Inferior parietal cortex (tissue), 1 donor: Measurements from ENCODE around the gene TLR4.

Source experiments
- DNase-seq: peaks from one replicate; pipeline ENCODE4 v3.0.0-alpha.2; 2016; ENCODE audit errors: extremely low spot score

Gene TLR4

DNA sequence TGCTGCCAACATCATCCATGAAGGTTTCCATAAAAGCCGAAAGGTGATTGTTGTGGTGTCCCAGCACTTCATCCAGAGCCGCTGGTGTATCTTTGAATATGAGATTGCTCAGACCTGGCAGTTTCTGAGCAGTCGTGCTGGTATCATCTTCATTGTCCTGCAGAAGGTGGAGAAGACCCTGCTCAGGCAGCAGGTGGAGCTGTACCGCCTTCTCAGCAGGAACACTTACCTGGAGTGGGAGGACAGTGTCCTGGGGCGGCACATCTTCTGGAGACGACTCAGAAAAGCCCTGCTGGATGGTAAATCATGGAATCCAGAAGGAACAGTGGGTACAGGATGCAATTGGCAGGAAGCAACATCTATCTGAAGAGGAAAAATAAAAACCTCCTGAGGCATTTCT is 10.1 kb downstream of the TLR4 start:
- no peak for DNase-seq

DNA sequence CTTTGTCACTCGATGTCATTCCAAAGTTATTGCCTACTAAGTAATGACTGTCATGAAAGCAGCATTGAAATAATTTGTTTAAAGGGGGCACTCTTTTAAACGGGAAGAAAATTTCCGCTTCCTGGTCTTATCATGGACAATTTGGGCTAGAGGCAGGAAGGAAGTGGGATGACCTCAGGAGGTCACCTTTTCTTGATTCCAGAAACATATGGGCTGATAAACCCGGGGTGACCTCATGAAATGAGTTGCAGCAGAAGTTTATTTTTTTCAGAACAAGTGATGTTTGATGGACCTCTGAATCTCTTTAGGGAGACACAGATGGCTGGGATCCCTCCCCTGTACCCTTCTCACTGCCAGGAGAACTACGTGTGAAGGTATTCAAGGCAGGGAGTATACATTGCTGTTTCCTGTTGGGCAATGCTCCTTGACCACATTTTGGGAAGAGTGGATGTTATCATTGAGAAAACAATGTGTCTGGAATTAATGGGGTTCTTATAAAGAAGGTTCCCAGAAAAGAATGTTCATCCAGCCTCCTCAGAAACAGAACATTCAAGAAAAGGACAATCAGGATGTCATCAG is 11.3 kb downstream of the TLR4 start:
- DNase-seq: no peak

DNA sequence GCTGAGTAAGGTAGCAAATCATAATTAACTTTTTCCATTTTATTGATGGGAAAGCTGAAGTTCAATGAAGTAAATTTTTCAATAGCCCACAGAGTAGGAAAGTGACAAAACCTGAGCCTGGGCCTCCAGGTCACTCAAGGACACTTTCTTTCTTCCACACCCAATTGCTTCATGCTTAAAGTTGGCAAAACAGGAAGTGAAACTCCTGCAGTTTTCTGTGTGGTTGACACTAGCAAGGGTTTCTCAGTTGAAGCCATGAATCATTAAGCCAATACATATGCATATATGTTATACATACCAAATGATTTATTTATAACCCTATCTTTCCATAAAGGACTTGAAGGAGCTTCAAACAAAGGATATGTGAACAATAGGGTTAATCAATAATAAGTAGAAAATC is 13.9 kb downstream of the TLR4 start:
- no peak for DNase-seq

DNA sequence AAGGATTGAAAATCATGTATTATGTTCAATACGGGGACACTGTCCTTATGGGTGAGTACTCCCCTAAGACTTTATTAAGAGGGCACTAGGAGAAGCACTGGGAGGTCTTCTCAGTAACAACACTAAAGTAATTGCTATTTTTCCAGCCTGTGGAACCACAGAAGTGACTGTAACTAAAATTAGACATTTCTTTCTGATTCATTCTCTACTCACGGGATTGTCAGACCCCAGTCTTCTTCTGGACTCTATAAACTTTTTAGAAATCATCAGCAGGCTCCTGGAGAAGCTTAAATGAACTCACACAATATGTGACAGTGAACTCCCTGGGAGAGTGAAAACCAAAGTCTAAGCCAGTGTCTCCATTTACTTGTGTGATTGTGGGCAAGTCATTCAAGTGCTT is 14.5 kb downstream of the TLR4 start:
- DNase-seq: no peak

DNA sequence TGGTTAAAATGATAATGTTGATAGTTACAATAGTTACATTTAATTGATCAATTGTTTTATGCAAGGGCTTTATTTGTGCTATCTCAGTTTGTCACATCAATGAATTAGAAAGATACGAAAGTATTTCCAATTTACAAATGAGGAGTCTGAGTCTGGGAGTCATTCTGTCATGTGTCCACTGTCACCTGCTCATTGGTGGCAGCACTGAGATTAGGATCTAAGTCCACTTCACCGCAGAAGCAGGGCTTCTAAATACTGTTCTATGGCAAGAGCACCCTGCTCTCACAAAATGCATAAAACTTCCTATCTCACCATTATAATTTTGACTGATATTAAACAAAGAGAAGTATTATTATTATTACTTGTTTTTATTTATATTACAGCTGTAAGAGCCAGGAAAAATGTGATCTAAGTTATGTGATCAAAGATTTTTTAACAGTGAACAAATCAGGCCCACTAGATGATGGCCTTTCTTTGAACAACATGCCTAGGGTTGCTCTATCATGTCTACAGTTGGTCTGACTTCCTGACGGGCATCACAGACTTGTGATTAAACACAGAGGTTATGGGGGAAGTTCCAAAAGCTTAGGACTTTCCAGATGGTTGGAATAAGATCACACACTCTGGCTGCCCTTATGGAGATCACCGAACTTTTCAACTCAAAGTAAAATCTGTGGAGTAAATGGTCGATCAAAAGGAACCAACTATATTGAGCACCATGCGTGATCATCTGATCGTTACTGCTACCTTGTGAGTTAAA is 15.1 kb downstream of the TLR4 start:
- no peak for DNase-seq

DNA sequence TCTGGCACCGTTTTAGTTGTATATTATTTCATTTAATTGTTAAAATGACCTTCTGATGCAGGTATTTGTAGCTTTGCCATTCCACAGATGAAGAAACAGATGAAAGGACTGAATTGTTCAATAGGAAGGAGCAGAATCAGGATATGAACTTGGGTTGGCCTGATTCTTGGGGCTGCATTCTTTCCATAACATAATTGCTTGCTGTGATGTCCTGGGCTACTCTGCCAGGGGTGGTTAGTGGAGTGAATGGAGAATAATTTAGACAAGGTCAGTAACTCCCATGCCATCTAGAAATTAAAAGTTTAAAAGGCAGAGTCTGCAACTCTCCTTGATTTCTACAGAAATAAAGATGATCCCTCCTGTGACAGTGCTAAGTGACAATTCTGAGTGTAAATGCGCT is 15.9 kb downstream of the TLR4 start:
- DNase-seq: no peak

DNA sequence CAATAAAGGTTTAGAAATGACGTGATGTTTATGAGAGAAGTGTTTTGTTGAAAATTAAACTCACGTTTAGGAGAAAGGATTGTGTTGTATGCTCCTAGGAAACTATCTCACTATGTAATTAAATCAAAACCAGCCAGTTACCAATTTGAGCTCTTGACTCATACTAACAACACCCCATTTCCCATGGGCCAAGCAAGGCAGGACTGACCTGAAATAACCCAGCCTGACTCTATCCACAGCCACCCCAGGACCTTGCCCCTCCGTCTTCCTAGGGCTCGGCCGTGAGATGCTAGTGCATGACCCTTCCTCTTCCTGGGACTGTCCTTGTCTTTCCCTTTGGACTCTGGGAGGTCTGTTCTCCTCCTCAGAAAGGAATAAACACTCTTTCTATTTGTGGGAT is 16.4 kb downstream of the TLR4 start:
- no peak for DNase-seq

DNA sequence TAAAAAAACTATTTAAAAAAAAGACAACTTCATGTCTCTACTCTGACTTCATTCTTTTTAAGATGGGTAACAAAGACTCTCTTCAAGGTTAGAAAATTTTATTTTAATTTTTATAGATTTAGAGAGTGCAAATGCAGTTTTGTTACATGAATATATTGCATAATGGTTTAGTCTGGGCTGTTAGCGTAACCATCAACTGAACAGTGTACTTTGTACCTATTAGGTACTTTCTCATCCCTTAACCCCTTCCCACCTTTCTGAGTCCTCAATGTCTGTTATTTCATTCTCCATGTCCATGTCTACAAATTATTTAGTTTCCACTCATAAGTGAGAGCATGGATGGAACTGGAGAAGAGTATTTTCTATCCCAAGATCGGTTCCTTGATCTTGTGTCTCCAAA is 16.8 kb downstream of the TLR4 start:
- no peak for DNase-seq

DNA sequence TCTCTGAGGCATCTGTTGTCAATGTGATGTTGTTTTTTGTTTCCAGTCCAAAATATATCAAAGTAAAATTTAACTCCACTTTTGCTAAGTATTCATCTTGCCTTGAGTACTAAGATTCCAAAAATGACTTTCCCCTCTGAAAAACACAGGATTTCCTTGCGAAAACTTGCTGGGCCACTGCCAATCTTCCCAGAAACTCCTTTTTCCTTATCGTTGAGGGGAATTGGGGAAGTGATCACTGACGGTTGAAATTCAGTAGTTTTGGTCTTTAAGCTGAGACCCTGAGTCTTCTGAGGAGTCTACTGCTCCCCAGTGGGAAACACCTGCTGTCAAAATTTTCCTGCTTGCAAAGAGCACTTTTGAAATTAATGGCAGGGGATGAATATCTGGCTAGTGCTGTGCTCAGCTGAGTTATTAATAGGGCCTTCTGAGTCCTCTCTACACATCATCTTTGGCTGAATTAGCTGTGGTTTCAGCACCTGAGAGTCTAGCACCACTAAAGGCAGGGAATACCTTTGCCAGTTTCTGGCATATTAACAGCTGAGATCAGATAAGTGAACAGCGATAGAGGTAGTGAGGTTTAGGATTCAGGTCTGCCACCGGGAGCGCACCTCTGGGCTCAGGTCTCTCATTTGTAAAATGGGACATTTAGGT is 18.0 kb downstream of the TLR4 start:
- no peak for DNase-seq

DNA sequence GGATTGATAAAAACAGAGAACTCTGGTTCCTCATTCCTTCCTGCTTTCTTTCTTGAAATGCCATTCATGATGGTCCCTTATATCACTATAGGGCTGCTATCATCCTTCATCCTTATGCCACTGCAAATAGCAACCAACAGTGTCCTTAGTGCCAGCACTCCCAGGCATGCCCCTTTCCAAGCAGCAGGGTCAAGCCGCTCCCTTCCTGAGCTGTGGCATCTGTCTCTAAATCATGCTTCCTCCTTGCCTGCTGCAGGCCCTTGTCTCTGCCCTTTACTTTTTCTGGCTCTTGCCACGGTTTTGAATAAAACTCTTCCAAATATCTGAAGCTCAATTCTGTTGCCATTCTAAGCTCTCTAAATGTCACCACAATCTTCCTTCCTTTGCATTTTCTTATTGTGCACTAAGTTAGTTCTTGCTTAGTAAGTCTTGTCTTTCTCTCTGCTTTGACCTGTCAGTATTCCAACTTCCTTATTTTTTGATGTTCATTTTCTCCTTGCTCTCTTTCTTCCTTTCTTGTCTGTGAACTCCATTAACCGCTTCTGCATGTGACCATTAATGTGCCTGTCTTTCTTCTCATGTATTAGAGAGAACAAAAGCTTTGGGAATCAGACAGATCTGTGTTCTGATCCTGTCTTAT is 19.9 kb downstream of the TLR4 start:
- no peak for DNase-seq

DNA sequence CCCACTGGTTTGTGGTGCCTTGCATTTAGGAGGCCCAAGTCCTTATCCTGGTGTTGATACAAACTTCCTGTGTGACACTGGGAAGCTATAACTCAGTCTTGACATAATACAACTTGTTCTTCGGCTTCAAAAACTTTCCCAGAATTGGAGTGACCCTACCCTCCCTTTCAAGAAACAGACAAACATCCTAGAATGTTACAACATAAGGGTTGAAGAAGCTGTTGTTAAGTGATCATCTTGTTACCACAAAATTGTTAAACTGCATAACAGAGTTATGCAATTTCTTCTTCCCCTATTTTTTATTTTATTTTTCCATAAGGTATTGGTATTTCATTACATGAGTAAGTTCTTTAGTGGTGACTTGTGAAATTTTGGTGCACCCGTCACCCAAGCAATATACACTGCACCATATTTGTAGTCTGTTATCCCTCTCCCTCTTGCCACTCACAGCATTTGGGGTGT is 21.3 kb downstream of the TLR4 start:
- DNase-seq: no peak

DNA sequence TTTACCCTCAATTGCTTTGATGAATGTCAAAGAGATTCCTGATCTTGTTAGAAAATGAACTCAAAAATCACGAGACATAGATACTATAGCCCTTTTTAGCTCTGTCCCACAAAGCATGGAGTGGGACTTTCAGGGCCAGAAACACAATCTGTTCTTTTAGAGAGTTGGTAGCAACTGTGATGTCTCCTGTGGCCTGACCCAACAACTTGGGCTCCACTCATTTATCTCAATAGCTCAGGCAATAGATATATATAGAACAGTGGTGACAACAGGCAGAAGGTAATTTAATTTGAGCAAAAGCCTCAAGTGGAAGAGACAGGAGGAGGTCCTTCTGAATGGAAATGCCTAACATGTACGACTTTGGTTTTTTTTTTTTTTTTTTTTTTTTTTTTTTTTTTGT is 25.2 kb downstream of the TLR4 start:
- DNase-seq: no peak

DNA sequence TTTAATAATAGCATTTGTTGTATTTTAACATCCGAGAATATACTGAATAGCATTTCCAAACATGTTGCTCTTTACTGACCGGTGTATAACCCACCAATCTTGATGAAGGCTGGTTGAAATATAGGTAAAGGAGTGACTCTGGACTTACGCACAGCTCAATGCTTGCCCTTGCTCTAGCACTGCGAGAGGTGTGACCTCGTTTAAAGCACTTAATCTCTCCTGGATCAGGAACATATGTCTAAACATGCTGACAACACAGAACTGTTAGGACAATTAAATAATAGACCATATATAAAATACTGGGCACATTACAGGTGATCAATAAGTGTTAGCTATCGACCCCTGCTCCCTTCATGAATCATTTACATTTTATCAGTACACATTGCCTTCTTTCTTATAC is 28.3 kb downstream of the TLR4 start:
- DNase-seq: no peak

DNA sequence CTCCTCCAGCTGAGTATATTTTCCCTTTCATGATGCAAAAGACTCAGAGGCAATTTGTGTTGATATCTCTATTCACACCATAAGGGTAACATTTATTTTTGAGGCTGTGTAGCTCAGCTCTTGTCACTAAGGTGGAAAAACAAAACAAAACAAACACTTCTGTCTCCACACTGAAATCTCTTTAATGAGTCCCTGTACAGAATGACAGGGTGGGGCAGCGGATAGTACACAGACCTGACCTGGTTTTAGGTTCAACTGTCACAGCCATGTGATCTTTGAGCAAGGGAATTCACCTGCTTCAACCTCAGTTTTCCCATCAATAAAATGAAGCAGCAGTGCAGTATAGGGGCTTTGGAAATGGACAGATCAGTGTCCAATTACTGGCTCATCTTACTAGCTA is 29.3 kb downstream of the TLR4 start:
- no peak for DNase-seq

DNA sequence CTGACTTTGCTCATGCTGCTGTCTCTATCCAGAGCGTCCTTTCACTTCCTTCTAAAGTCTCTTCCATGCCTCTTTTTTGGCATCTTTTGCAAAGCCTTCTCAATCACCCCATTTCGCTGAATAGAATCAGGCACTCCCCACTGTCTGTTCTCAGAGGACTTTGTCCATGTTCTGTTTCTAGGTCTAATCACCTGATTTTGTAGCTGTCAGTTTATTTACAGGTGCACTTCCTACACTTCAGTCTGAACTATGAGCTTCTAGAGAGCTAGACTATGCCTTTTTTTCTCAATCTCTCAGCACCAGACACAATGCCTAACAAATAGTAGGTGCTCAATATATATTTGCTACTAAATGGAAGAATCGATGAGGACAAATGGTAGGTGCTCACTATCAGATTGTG is 29.9 kb downstream of the TLR4 start:
- DNase-seq: no peak

DNA sequence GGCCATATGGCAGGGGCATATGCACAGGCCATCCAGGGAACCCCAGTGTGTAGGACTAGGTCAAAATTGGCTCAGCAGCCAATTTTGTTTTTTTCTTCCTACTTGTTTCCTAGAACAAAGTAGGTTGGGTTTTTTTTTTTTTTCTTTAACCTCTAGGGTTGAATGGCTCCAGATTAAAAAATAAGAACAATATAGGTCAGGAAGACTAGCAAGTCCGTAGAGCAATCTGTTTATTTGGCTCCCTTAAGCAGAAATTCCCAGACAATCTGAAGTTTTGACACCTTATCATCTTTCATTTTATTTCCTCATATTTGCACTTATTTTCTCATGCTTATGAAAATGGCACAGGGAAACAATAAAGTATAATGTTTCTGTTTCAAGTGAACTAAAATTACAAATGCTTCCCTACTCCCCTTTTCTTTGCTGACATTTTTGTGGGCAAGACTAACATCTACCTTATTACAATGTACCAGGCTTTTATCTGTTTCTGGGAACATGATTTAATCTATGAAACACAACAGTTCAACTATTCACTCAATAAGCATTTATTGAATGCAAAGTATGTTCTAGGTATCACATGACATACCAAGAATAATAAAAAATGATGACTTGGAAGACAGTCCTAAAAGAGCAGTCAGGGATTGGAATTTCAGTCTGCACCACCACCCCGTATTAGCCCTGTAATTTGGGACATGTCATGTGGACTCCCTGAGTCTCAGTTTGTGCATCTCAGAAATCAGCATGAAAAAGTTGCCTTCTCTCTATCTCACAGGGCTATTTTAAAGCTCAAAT is 30.5 kb downstream of the TLR4 start:
- no peak for DNase-seq

DNA sequence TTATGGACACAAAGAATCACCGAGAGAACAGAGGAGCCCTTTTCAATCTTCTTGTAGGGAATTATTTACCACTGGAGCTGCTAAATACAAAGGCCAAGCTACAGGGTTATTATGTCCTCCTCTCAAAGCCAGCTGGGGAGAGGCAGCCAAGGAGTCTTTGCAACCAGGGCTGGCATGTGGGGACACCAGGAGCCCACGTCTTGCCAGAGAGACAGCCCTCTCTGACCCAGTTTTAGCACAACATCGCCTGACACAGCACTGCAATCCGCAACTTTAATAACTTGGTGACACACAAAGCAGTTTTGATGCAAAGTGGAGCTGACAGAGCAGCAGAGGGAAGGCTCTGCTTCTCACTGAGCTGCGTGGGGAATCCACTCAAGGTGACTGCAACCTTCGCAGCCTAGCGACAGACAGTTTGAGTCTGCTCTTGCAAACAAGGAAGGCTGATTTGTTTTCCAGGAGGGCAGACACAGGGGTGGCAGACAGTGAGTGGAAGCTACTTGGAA is 33.6 kb downstream of the TLR4 start:
- DNase-seq: peak; percentile 38

DNA sequence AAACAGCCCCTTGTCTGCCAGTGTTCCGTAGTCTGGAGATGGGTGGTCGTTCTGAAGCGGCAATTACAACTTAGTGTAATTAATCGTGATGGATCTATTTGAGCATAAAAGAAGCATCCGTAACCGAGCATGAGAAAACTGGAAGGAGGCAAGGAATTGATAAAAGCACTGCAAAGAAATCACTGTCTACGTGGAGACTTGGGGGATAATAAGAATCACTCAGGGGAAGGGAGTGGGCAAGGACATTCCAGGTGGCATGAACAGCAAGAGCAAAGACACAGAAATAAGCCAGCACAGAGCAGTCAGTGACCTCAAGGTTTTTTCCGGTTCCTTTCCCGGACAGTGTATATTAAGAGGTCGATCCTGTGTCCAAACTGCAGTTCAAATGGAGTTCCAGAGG is 35.0 kb downstream of the TLR4 start:
- DNase-seq: no peak

DNA sequence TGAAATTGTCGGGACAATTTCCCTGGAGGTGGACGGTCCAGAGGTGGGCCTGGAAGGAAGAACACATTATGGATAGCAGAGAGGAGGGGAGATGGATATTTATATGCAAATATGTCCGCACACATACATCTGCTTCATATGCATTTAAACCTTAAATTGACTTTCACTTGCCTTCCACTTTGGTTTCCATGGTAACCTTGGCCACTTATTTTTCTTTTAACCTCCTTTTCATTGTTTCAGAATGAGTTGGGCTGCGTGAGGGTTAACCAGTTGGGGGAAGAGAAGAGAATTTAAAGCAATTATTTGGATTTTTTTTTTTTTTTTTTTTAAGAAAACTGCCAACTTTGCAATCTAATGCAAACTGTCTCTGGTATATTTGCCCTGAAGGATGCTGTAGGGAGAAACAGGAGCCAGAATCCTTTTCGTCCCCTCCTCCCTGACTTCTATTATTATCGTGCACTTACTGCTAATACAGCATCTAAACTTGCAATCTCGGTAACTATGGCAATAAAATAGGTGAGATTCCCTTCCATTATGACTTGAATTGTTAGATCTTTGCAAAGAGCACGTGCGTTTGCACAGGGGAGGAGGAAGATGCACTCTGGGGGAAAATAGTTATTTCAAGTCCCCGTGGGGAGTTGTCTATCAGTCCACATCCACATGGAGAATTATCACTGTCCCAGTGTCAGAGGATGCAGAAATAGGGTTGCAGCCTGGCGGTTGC is 35.6 kb downstream of the TLR4 start:
- DNase-seq: no peak

DNA sequence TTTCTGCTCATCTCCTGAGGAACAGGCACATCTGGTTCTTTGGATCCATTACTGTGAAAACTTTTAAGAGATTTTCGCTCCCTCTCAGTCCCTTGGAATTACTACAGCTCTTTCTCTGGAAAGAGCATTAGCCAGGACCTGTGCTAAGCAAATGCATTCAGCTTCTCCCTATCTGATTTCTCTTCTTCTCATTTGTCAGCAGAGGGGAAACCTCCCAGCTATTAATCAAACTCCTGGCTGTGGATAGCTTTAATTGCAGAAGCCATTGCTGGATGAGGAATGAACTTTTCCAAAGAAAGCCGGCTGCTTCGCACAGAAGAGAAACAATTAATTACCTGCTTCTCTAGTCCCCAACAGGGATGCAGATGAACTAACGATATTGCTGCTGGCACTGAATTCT is 37.9 kb downstream of the TLR4 start:
- no peak for DNase-seq

DNA sequence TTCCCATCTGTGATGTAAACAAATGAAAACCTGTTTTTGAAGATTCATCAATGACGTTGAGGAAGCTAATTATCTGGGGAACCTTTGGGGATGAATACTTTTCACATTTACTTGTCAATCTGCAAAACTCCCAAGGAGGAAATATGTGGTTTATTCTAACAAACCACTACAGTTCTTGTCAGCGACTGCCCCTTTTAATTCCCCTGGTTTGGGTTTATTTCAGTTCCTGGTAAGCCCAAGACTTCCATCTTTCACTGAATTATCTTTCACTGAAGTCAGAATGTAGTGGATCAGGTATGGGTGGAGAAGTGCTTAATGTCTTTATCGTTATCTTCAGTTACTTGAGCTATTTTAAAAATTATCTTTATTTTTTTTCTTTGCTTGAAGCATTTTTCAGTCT is 40.2 kb downstream of the TLR4 start:
- no peak for DNase-seq
